HepG2 (cell line): Measurements from ENCODE around the gene SRSF2. TPM values are rescaled to one million over a fixed set of nuclear protein-coding genes. Genes with fewer than 3 reads are reported as not detected.
A peak's percentile ranks its signal among the peaks of the same experiment; 100 is the strongest.

ENCODE experiments used
- ARID2 ChIP-seq: sonication (generic); formaldehyde crosslinking; IDR thresholded peaks from 2 replicates; pipeline ENCODE4 v1.8.1; 2022; ENCODE audit warnings: mild to moderate bottlenecking, missing genetic modification reagents, borderline replicate concordance
- GATA4 ChIP-seq: sonication (generic); IDR thresholded peaks from 2 replicates; pipeline ENCODE4 v1.6.1; 2016; ENCODE audit warnings: antibody characterized with exemption, low read depth, borderline replicate concordance
- HOXD1 ChIP-seq: sonication (generic); formaldehyde crosslinking; IDR thresholded peaks from 2 replicates; pipeline ENCODE4 v1.5.0; 2020; ENCODE audit warnings: missing genetic modification reagents
- MIER3 ChIP-seq: IDR thresholded peaks from 2 replicates; pipeline ENCODE4 v1.6.1; 2016; ENCODE audit warnings: missing compliant biosample characterization, borderline replicate concordance
- NBN ChIP-seq: fragments of 450-650 bp; conservative IDR thresholded peaks from 2 replicates; pipeline ENCODE4 v1.6.1; 2017
- NCOA1 ChIP-seq: sonication (generic); formaldehyde crosslinking; IDR thresholded peaks from 2 replicates; pipeline ENCODE4 v1.9.0; 2021; ENCODE audit warnings: missing genetic modification reagents
- NFIC ChIP-seq: IDR thresholded peaks from 2 replicates; pipeline ENCODE4 v1.6.1; 2012; ENCODE audit warnings: mild to moderate bottlenecking, low read length, inconsistent platforms
- RCOR2 ChIP-seq: IDR thresholded peaks from 2 replicates; pipeline ENCODE4 v1.6.1; 2016; ENCODE audit warnings: missing biosample characterization, missing genetic modification reagents
- RXRA ChIP-seq: sonication (generic); formaldehyde crosslinking; IDR thresholded peaks from 2 replicates; pipeline ENCODE4 v1.5.1; 2020; ENCODE audit warnings: missing genetic modification reagents
- SIX4 ChIP-seq: sonication (generic); formaldehyde crosslinking; IDR thresholded peaks from 2 replicates; pipeline ENCODE4 v1.4.0; 2020; ENCODE audit warnings: missing genetic modification reagents
- SP5 ChIP-seq: IDR thresholded peaks from 2 replicates; pipeline ENCODE4 v1.6.1; 2016; ENCODE audit warnings: low read depth, borderline replicate concordance
- XRCC5 ChIP-seq: fragments of 200-400 bp; formaldehyde crosslinking; optimal IDR thresholded peaks from 2 replicates; pipeline ENCODE3; 2017; ENCODE audit warnings: mild to moderate bottlenecking, low read length
- ZBTB38 ChIP-seq: sonication (generic); formaldehyde crosslinking; IDR thresholded peaks from 2 replicates; pipeline ENCODE4 v1.5.1; 2020; ENCODE audit warnings: mild to moderate bottlenecking, missing genetic modification reagents
- ZBTB42 ChIP-seq: sonication (generic); formaldehyde crosslinking; IDR thresholded peaks from 2 replicates; pipeline ENCODE4 v1.5.0; 2020; ENCODE audit warnings: mild to moderate bottlenecking, missing genetic modification reagents
- ZFP37 ChIP-seq: sonication (generic); formaldehyde crosslinking; IDR thresholded peaks from 2 replicates; pipeline ENCODE4 v1.4.0; 2020; ENCODE audit warnings: missing genetic modification reagents, borderline replicate concordance
- ZFP41 ChIP-seq: sonication (generic); formaldehyde crosslinking; IDR thresholded peaks from 2 replicates; pipeline ENCODE4 v1.4.0; 2020; ENCODE audit warnings: mild to moderate bottlenecking, missing genetic modification reagents, borderline replicate concordance
- ZNF350 ChIP-seq: sonication (generic); formaldehyde crosslinking; IDR thresholded peaks from 2 replicates; pipeline ENCODE4 v1.4.0; 2020; ENCODE audit warnings: mild to moderate bottlenecking, low read depth, missing genetic modification reagents, borderline replicate concordance
- ZNF687 ChIP-seq: sonication (generic); formaldehyde crosslinking; IDR thresholded peaks from 2 replicates; pipeline ENCODE4 v1.5.1; 2020; ENCODE audit warnings: mild to moderate bottlenecking, missing genetic modification reagents, moderate library complexity
- ZNF740 ChIP-seq: sonication (generic); formaldehyde crosslinking; IDR thresholded peaks from 2 replicates; pipeline ENCODE4 v1.4.0; 2020; ENCODE audit warnings: missing genetic modification reagents
- ZSCAN12 ChIP-seq: sonication (generic); formaldehyde crosslinking; IDR thresholded peaks from 2 replicates; pipeline ENCODE4 v1.9.0; 2021; ENCODE audit warnings: mild to moderate bottlenecking, missing genetic modification reagents
- polyA plus RNA-seq, 8 experiments: library from polyadenylated mRNA; depleted of rRNA in 3 of 8; stranded (reverse) in 7 of 8; unstranded in 1 of 8; fragments of >200 nt; fragmentation: Illumina TruSeq in 4 of 8; extraction: Trizol in 4 of 8; gene quantifications; 2 replicates each; pipeline versions ENCODE4 v1.2.1 to v1.2.3, GENCODE V29; 2011 to 2016; ENCODE audit warnings: low read depth in 4 of 8, missing spikeins in 1 of 8, mixed read lengths in 1 of 8; ENCODE audit not compliant: insufficient read depth in 1 of 8
- total RNA-seq, 5 experiments: library from RNA; depleted of rRNA; stranded (reverse); fragments of >200 nt; fragmentation: Illumina TruSeq; extraction: Trizol; gene quantifications; 2 replicates each; pipeline ENCODE4 v1.2.3, GENCODE V29; 2016; ENCODE audit warnings: low read depth in 1 of 5
- TF ChIP-seq, protein P1 (sequence below): sonication (generic); formaldehyde crosslinking; IDR thresholded peaks from 2 replicates; pipeline ENCODE4 v1.4.0; 2020; ENCODE audit warnings: mild to moderate bottlenecking, missing genetic modification reagents
- TF ChIP-seq, protein P2 (sequence below): sonication (generic); formaldehyde crosslinking; IDR thresholded peaks from 2 replicates; pipeline ENCODE4 v1.5.1; 2020; ENCODE audit warnings: missing genetic modification reagents, mild to moderate bottlenecking, borderline replicate concordance
- TF ChIP-seq, protein P3 (sequence below): sonication (generic); formaldehyde crosslinking; IDR thresholded peaks from 2 replicates; pipeline ENCODE4 v1.5.1; 2020; ENCODE audit warnings: missing genetic modification reagents, mild to moderate bottlenecking, borderline replicate concordance

SRSF2 gene
- total and polyA plus RNA-seq, 2 of the 13 experiments (the other 11 are each of a cell fraction or from before 2014, with no cell fraction given) = 306 to 319 TPM

- TF ChIP-seq NFIC (no peak), XRCC5 (no peak), ZFP41 (CRISPR knock-in tag) (no peak), NBN (no peak), ZFP37 (no peak), ZNF687 (CRISPR knock-in tag) (peak; percentile 53; the same call in 1 of the 2 replicates), ZBTB42 (CRISPR knock-in tag) (0 out of 2 replicates have a peak, but pooled peaks have one; percentile 35), GATA4 (no peak), ZSCAN12 (CRISPR knock-in tag) (no peak), SP5 (peak; percentile 52), SIX4 (CRISPR knock-in tag) (no peak), ZNF350 (CRISPR knock-in tag) (no peak), ARID2 (CRISPR knock-in tag) (peak; percentile 4; the same call in 1 of the 2 replicates), HOXD1 (CRISPR knock-in tag) (no peak), RXRA (CRISPR knock-in tag) (no peak), ZBTB38 (CRISPR knock-in tag) (peak; percentile 52; the same call in 1 of the 2 replicates), NCOA1 (CRISPR knock-in tag) (no peak), RCOR2 (CRISPR knock-in tag) (no peak), MIER3 (CRISPR knock-in tag) (no peak), ZNF740 (CRISPR knock-in tag) (no peak; the same call in 1 of the 2 replicates)
- TF ChIP-seq, protein P1, sequence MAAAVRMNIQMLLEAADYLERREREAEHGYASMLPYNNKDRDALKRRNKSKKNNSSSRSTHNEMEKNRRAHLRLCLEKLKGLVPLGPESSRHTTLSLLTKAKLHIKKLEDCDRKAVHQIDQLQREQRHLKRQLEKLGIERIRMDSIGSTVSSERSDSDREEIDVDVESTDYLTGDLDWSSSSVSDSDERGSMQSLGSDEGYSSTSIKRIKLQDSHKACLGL (CRISPR knock-in tag) = no peak
- TF ChIP-seq, protein P2, sequence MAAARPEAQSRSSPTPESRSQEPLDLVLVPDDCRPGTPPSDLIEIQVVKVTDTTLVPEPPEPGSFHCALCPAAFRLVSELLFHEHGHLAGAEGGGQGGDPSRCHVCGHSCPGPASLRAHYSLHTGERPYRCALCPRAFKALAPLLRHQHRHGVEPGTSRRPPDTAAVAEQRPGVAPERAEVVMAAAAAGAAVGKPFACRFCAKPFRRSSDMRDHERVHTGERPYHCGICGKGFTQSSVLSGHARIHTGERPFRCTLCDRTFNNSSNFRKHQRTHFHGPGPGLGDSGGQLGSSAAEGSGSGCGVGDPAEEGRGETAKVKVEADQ (CRISPR knock-in tag) = 0 out of 2 replicates have a peak, but pooled peaks have one; percentile 1
- TF ChIP-seq, protein P3, sequence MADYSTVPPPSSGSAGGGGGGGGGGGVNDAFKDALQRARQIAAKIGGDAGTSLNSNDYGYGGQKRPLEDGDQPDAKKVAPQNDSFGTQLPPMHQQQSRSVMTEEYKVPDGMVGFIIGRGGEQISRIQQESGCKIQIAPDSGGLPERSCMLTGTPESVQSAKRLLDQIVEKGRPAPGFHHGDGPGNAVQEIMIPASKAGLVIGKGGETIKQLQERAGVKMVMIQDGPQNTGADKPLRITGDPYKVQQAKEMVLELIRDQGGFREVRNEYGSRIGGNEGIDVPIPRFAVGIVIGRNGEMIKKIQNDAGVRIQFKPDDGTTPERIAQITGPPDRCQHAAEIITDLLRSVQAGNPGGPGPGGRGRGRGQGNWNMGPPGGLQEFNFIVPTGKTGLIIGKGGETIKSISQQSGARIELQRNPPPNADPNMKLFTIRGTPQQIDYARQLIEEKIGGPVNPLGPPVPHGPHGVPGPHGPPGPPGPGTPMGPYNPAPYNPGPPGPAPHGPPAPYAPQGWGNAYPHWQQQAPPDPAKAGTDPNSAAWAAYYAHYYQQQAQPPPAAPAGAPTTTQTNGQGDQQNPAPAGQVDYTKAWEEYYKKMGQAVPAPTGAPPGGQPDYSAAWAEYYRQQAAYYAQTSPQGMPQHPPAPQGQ (CRISPR knock-in tag) = 0 out of 2 replicates have a peak, but pooled peaks have one; percentile 2
Measured at GRCh38 chr17:76736349-76737081, 616 bp downstream of the SRSF2 start (continued).
